GM18505 (cell line): ENCODE results near the gene TCP1.

Experiments used
- ATAC-seq: cut with Tn5 transposase; IDR thresholded peaks from one replicate; pipeline ENCODE4 v1.9.1; 2021; ENCODE audit not compliant: unreplicated experiment
- POLR2A ChIP-seq: IDR thresholded peaks from 4 replicates; pipeline ENCODE4 v1.6.1; 2011; ENCODE audit warnings: borderline replicate concordance; ENCODE audit not compliant: insufficient read depth, insufficient read length; ENCODE audit errors: extremely low read depth

The TCP1 gene

GRCh38 chr6:159778131-159778530 lies 11.3 kb downstream of the TCP1 start:
- ATAC-seq: no peak

GRCh38 chr6:159777240-159777904 lies 12.0 kb downstream of the TCP1 start:
- TF ChIP-seq POLR2A: no peak
- ATAC-seq: no peak

More at GRCh38 chr6:159778131-159778530, 11.3 kb downstream of the TCP1 start:
- TF ChIP-seq POLR2A: no peak

DNA sequence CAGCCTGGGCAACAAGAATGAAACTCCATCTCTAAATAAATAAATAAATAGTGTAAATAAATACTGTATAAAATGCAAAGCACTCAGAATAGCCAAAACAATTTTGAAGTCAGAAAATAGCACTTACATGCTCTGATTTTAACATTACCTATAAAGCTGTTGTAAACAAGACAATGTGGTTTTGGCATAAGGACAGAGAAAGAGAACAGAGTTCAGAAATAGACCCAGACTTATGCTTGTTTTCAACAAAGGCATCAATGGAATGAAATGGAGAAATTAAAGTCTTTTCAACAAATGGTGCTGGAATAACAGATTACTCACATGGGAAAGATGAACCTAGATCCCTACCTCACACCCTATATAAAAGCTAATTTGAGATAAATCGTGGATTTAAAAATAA lies 17.2 kb downstream of the TCP1 start:
- no peak for TF ChIP-seq POLR2A
- no peak for ATAC-seq

- no peak for TF ChIP-seq POLR2A
- ATAC-seq: no peak
Measured at GRCh38 chr6:159769470-159769869, 19.9 kb downstream of the TCP1 start.

DNA sequence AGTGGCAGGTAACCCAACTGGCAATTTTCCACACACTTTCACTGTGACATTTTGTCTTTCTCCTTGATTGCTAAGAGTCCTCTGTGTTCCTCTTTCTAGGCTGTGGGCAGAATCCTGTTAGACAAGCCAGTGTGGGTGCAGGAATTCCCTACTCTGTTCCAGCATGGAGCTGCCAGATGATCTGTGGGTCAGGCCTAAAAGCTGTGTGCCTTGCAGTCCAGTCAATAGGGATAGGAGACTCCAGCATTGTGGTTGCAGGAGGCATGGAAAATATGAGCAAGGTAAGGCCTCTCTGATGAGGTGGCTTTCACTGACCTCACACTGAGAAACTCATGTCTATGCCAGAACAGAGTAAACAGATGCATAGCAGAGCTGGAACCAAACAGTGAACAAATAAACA lies 22.5 kb downstream of the TCP1 start:
- ATAC-seq: no peak
- no peak for TF ChIP-seq POLR2A

DNA sequence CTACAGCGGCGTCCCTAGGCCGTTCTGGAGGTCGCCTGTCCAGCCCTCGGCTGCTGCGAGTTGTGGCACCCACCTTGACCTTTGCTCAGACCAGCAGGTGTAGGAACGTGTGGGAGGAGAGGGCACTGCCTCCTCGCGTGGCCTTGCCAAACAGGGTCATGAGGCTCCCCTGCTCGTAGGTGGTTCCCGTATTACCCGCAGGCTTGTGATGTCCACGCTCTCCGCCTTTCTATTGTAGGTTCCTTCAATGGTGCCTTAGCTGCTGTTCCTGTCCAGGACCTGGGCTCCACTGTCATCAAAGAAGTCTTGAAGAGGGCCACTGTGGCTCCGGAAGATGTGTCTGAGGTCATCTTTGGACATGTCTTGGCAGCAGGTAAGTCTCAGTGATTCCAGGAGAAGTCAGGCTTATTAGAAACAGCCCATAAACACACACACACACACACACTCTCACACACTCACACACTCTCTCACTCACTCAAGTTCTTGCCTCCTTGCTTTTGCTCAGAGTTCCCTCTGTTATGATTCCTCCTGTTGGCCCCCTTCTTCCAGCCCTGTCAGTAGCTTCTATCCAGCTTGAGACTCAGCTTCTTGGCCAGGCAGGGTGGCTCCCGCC lies 26.6 kb downstream of the TCP1 start:
- ATAC-seq: peak; percentile 3
- TF ChIP-seq POLR2A: no peak

GRCh38 chr6:159761873-159762680 lies 27.3 kb downstream of the TCP1 start, which contains the start of gene ACAT2:
Gene ACAT2 (plus strand): TSS chr6:159762045. CDS start chr6:159762088, 43 bp downstream.
- TF ChIP-seq POLR2A: peak; percentile 80
- peak; percentile 94 for ATAC-seq

DNA sequence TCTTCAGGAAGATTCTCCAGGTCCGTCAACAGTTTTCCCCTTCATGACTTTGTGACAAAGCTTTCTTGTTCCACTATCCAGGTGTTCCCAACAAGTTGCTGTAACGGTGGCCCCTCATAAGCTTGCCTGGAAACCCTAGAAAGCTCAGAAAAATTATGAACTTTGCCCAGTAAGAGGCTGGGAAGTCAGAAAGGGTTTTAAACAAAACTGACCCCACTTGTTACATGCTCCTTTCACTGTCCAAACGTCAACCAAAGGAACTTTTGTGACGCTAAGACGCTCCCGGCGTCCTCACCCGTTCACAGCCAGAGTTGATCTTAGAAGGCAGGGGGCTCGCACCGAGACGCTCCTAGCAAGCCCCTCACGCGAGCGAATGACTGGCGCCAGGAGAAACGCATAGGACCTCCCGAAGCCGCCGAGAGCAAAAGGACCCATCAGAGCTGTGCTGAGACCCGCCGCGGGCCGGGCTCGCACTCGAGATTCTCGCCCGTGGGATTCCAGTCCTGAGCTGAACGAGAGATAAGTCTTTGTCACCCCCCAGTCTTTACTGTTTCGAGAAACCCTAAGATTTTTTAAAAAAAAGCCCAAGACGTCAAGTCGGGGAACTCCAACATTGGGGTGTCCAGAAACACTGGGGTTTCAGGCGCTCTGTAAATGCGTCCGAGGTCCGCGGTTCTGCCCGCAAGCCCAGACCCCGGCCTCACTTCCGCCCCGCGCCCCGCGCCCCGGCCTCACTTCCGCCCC lies 28.1 kb downstream of the TCP1 start:
- no peak for TF ChIP-seq POLR2A
- ATAC-seq: peak; percentile 2

GRCh38 chr6:159760602-159761057 lies 28.8 kb downstream of the TCP1 start:
- no peak for ATAC-seq
- no peak for TF ChIP-seq POLR2A

- no peak for ATAC-seq
- no peak for TF ChIP-seq POLR2A
Measured at GRCh38 chr6:159759645-159760044, 29.8 kb downstream of the TCP1 start.

DNA sequence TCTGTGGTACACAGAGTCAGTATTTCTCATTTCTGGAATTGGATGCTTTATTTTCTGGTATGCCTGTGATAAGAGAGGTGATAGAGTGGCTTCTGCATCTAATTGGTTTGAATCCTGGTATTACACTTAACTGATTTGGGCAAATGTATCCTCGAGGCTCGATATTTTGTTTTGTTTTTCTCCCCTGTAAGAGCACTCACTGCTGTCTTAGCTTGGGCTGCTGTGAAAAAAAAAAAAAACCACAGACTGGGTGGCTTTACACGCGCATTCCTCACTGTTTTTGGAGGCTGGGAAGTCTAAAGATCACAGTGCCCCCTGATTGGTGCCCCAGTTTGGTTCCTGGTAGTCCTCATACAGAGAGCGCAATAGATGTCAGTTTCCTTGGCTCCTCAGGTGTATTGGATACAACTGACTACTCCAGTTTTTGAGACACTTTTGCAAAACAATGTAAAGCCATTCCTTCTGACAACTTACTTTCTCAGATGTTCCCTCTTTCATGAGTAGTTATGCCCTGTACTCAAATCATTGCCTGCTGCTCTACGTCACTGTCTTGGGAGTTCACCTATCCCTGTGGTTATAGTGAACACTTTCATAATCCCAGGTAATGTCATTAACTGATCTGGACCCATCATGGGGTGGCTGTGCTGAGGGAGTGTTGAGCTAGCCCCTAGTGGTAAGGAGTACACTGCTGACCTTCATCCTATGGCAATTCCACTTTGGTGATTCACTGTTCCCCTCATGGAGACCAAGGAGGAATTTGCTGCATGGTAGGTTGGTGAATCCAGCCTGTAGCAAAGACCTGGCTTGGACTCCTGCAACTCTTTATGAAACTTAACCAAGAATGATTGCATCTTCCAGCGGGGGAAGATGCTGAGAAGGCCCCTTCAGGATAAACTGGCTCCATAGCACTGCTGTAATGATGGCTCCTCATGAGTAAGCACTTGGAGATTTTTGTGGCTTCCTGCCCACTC lies 31.1 kb downstream of the TCP1 start:
- no peak for TF ChIP-seq POLR2A
- no peak for ATAC-seq

DNA sequence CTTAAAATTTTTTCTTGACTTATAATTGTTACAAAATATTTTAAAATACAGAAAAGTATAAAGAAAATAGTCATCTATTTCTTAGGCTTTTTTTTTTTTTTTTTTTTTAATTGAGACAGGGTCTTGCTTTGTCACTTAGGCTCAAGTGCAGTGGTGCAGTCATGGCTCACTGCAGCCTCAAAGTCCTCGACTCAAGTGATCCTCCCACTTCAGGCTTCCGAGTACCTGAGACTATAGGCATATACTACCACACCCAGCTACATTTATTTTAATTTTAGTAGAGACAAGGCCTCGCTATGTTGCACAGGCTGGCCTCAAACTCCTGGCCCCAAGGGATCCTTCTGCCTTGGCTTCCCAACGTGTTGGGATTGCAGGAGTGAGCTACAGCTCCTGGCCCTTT lies 32.9 kb downstream of the TCP1 start:
- ATAC-seq: no peak
- TF ChIP-seq POLR2A: no peak
